Keratinocyte (primary cell): ENCODE data around the gene IGSF9. TPM values are rescaled to one million over a fixed set of nuclear protein-coding genes. Genes with fewer than 3 reads are reported as not detected.

Experiments used
- DNase-seq: peaks from one replicate; pipeline ENCODE4 v3.0.0-alpha.2; 2011; ENCODE audit warnings: low read depth, missing footprints, low spot score
- FAIRE-seq: peaks from 2 replicates; lab custom pipeline; 2011; peaks lifted over from hg19 to GRCh38; lab: Jason Lieb, UNC
- H2AFZ ChIP-seq: 2 replicates; pipeline ENCODE4 v1.6.0; 2012; ENCODE audit warnings: low read length, control low read depth, inconsistent platforms; ENCODE audit not compliant: control insufficient read depth
- H3K27ac ChIP-seq: 2 replicates; pipeline ENCODE4 v1.5.1; 2011; ENCODE audit warnings: low read length; ENCODE audit not compliant: control insufficient read depth, insufficient read depth
- H3K27me3 ChIP-seq: 3 replicates; pipeline ENCODE4 v1.6.0; 2011; ENCODE audit warnings: low read length; ENCODE audit not compliant: control insufficient read depth, insufficient read depth; ENCODE audit errors: extremely low read depth
- H3K36me3 ChIP-seq, 2 experiments: 2 replicates in 1 of 2; 3 replicates in 1 of 2; pipeline ENCODE4 v1.5.1; 2011; ENCODE audit warnings: low read length in 2 of 2, mild to moderate bottlenecking in 1 of 2; ENCODE audit not compliant: control insufficient read depth in 2 of 2, insufficient read depth in 2 of 2; ENCODE audit errors: extremely low read depth in 1 of 2
- H3K4me1 ChIP-seq: 3 replicates; pipeline ENCODE4 v1.5.1; 2011; ENCODE audit warnings: low read length; ENCODE audit not compliant: control insufficient read depth, insufficient read depth; ENCODE audit errors: extremely low read depth
- H3K4me2 ChIP-seq: 3 replicates; pipeline ENCODE4 v1.6.0; 2011; ENCODE audit warnings: low read depth, low read length; ENCODE audit not compliant: control insufficient read depth, insufficient read depth; ENCODE audit errors: extremely low read depth
- H3K4me3 ChIP-seq, 3 experiments: fragments of 200-600 bp in 1 of 3; sonication (generic) in 1 of 3; 2 replicates in 2 of 3; 3 replicates in 1 of 3; pipeline ENCODE4 v1.5.1; 2011 to 2016; ENCODE audit warnings: low read length in 3 of 3, mild to moderate bottlenecking in 3 of 3, control low read depth in 2 of 3, inconsistent platforms in 1 of 3, low read depth in 1 of 3, mixed read lengths in 1 of 3, mixed run types in 1 of 3, moderate library complexity in 1 of 3; ENCODE audit not compliant: control insufficient read depth in 2 of 3, insufficient read depth in 2 of 3; ENCODE audit errors: extremely low read depth in 1 of 3
- H3K79me2 ChIP-seq: 2 replicates; pipeline ENCODE4 v1.6.0; 2012; ENCODE audit warnings: low read length; ENCODE audit not compliant: control insufficient read depth, insufficient read depth
- H3K9ac ChIP-seq: 3 replicates; pipeline ENCODE4 v1.6.0; 2011; ENCODE audit warnings: low read length; ENCODE audit not compliant: control insufficient read depth, insufficient read depth; ENCODE audit errors: extremely low read depth
- H3K9me1 ChIP-seq: 3 replicates; pipeline ENCODE4 v1.6.0; 2011; ENCODE audit warnings: low read length; ENCODE audit not compliant: control insufficient read depth, insufficient read depth; ENCODE audit errors: extremely low read depth
- H3K9me3 ChIP-seq: 2 replicates; pipeline ENCODE4 v1.5.1; 2012; ENCODE audit warnings: low read depth, low read length; ENCODE audit not compliant: control insufficient read depth
- H4K20me1 ChIP-seq: 3 replicates; pipeline ENCODE4 v1.6.0; 2011; ENCODE audit warnings: low read length; ENCODE audit not compliant: control insufficient read depth, insufficient read depth; ENCODE audit errors: extremely low read depth
- CTCF ChIP-seq, 3 experiments: IDR thresholded peaks in 1 of 3; conservative IDR thresholded peaks in 1 of 3; optimal IDR thresholded peaks in 1 of 3; 2 replicates in 2 of 3; 3 replicates in 1 of 3; pipeline versions ENCODE3 to v1.5.1; 2011; ENCODE audit warnings: low read length in 3 of 3, mild to moderate bottlenecking in 3 of 3, moderate library complexity in 2 of 3, control low read depth in 1 of 3, inconsistent platforms in 1 of 3; ENCODE audit not compliant: insufficient read depth in 2 of 3; ENCODE audit errors: extremely low read depth in 1 of 3
- EZH2 ChIP-seq: IDR thresholded peaks from one replicate; pipeline ENCODE4 v1.6.1; 2012; ENCODE audit warnings: inconsistent platforms, mild to moderate bottlenecking, low read length, moderate library complexity
- dilution Hi-C: fragments of 300-500 bp; cut with MboI; formaldehyde crosslinking; loops from one replicate; pipeline ENCODE4 v1.7.0; 2020; ENCODE audit warnings: low sequenced_read_pairs; ENCODE audit not compliant: extremely low pct_ligation_motif_present
- polyA plus RNA-seq, 5 experiments: library from polyadenylated mRNA; depleted of rRNA in 3 of 5; stranded (reverse) in 3 of 5; stranded (forward) in 1 of 5; unstranded in 1 of 5; fragments of >200 nt; gene quantifications; 1 replicate in 1 of 5; 2 replicates in 3 of 5; 3 replicates in 1 of 5; pipeline versions ENCODE4 v1.2.1 to v1.2.3, GENCODE V29; 2011 to 2012; ENCODE audit warnings: missing spikeins in 2 of 5, low read depth in 1 of 5, low replicate concordance in 1 of 5

Gene IGSF9
- polyA plus RNA-seq, 1 donor (not counting 4 experiments of a cell fraction or from before 2014, with no cell fraction given), result 4.2 TPM

GRCh38 chr1:159897962-159898361 is 47.5 kb downstream of the IGSF9 start:
- FAIRE-seq (no peak), DNase-seq (no peak)
- no peak for TF ChIP-seq EZH2
- no peak for TF ChIP-seq CTCF (optimal IDR thresholded peaks at IDR 0.05 in 1 of 3, IDR thresholded peaks at IDR 0.05 in 1 of 3, conservative IDR thresholded peaks at IDR 0.05 in 1 of 3; ENCODE audit: extremely low read depth in 1 of 3, insufficient read depth in 2 of 3, low read length in 3 of 3)
- Histone ChIP-seq H3K4me1 (peaks cover 17% of the 10 kb centered on the region), H3K4me2 (no peak overlapping the region), H3K9me3 (no peaks in the 10 kb centered on the region), H3K79me2 (no peaks in the 10 kb centered on the region), H3K36me3 (no peaks in the 10 kb centered on the region), H3K27me3 (no peaks in the 10 kb centered on the region), H3K9ac (no peak overlapping the region), H2AFZ (no peak overlapping the region), H4K20me1 (no peaks in the 10 kb centered on the region), H3K27ac (no peak overlapping the region), H3K4me3 (no peak overlapping the region), H3K9me1 (no peaks in the 10 kb centered on the region)
- dilution Hi-C loops, result no loop called here

GRCh38 chr1:159896546-159896930 is 48.9 kb downstream of the IGSF9 start:
- Histone ChIP-seq H3K79me2 (no peaks in the 10 kb centered on the region), H4K20me1 (no peaks in the 10 kb centered on the region), H3K27me3 (no peaks in the 10 kb centered on the region), H3K9me1 (no peaks in the 10 kb centered on the region), H3K9me3 (no peaks in the 10 kb centered on the region), H3K4me3 (no peak overlapping the region), H3K27ac (no peak overlapping the region), H3K4me1 (peaks cover 18% of the 10 kb centered on the region), H3K4me2 (no peak overlapping the region), H3K36me3 (no peaks in the 10 kb centered on the region), H3K9ac (no peak overlapping the region), H2AFZ (no peak overlapping the region)
- dilution Hi-C loops, result no loop called here
- FAIRE-seq, result no peak
- no peak for DNase-seq
- TF ChIP-seq CTCF (optimal IDR thresholded peaks at IDR 0.05 in 1 of 3, IDR thresholded peaks at IDR 0.05 in 1 of 3, conservative IDR thresholded peaks at IDR 0.05 in 1 of 3; ENCODE audit: extremely low read depth in 1 of 3, insufficient read depth in 2 of 3, low read length in 3 of 3) (no peak), EZH2 (no peak)
